H1 (cell line): ENCODE measurements around the gene TMEM225B. TPM values are rescaled to one million over a fixed set of nuclear protein-coding genes. Genes with fewer than 3 reads are reported as not detected.

ENCODE experiments used
- CEBPB ChIP-seq: IDR thresholded peaks from 2 replicates; pipeline ENCODE4 v1.6.1; 2012; ENCODE audit warnings: low read depth, low read length
- CTCF ChIP-seq, 3 experiments: IDR thresholded peaks; 1 replicate in 2 of 3; 2 replicates in 1 of 3; pipeline versions ENCODE4 v1.5.1 to v1.6.1; 2011; ENCODE audit warnings: low read length in 3 of 3, mild to moderate bottlenecking in 3 of 3, inconsistent platforms in 2 of 3, low read depth in 1 of 3, moderate library complexity in 1 of 3; ENCODE audit not compliant: insufficient read depth in 1 of 3; ENCODE audit errors: control extremely low read depth in 1 of 3
- JUND ChIP-seq: IDR thresholded peaks from 2 replicates; pipeline ENCODE4 v1.6.1; 2011; ENCODE audit warnings: mild to moderate bottlenecking, improper control_type of control experiment, low read length
- KDM1A ChIP-seq: fragments of 200-600, 300-600 bp; sonication (generic); IDR thresholded peaks from 2 replicates; pipeline ENCODE4 v1.7.1; 2016; ENCODE audit warnings: mild to moderate bottlenecking, low read length, borderline replicate concordance
- KDM5A ChIP-seq: fragments of 200-600 bp; IDR thresholded peaks from 2 replicates; pipeline ENCODE4 v1.7.1; 2012; ENCODE audit warnings: mild to moderate bottlenecking, low read length, inconsistent platforms, mixed read lengths
- RNF2 ChIP-seq: fragments of 200-900, 300-1000 bp; sonication (generic); IDR thresholded peaks from 2 replicates; pipeline ENCODE4 v1.7.1; 2016; ENCODE audit warnings: borderline replicate concordance, low read depth, mild to moderate bottlenecking, antibody characterized with exemption, low read length; ENCODE audit not compliant: poor library complexity, severe bottlenecking; ENCODE audit errors: missing control alignments
- RXRA ChIP-seq: IDR thresholded peaks from 2 replicates; pipeline ENCODE4 v1.6.1; 2011; ENCODE audit warnings: low read depth, mild to moderate bottlenecking, low read length, moderate library complexity; ENCODE audit not compliant: insufficient read depth
- polyA plus RNA-seq, 7 experiments: library from polyadenylated mRNA; depleted of rRNA in 3 of 7; stranded (reverse) in 5 of 7; unstranded in 2 of 7; fragments of >200 nt in 5 of 7; fragments of 200-250 nt in 2 of 7; gene quantifications; 1 replicate in 5 of 7; 2 replicates in 1 of 7; 4 replicates in 1 of 7; pipeline versions ENCODE4 v1.2.1 to v1.2.3, GENCODE V29; 2011 to 2013; ENCODE audit warnings: missing spikeins in 2 of 7, mixed read lengths in 2 of 7
- total RNA-seq: library from RNA; stranded (reverse); fragmentation: NEBNext Ultra II Directional; extraction: Animal tissue kit (Norgen Biotek cat#: 25700); gene quantifications from 2 replicates; pipeline ENCODE4 v1.2.1, GENCODE V29; 2021

TMEM225B gene
- total and polyA plus RNA-seq, 2 of the 8 experiments (the other 6 are each of a cell fraction or from before 2014, with no cell fraction given) = 0.68 TPM; not detected in 1

- TF ChIP-seq KDM1A (no peak), JUND (no peak), KDM5A (no peak), RNF2 (no peak), CEBPB (no peak), RXRA (no peak), CTCF (IDR thresholded peaks at IDR 0.05; ENCODE audit: control extremely low read depth in 1 of 3, insufficient read depth in 1 of 3, low read depth in 1 of 3, low read length in 3 of 3) (no peak)
Observed at GRCh38 chr7:99625961-99626360, 27.9 kb downstream of the TMEM225B start (continued).
